H1 (cell line): ENCODE data around the gene CHTF18.

Experiments
- CTCF ChIP-seq, 3 experiments: IDR thresholded peaks; 1 replicate in 2 of 3; 2 replicates in 1 of 3; pipeline versions ENCODE4 v1.5.1 to v1.6.1; 2011; ENCODE audit warnings: low read length in 3 of 3, mild to moderate bottlenecking in 3 of 3, inconsistent platforms in 2 of 3, low read depth in 1 of 3, moderate library complexity in 1 of 3; ENCODE audit not compliant: insufficient read depth in 1 of 3; ENCODE audit errors: control extremely low read depth in 1 of 3
- HDAC6 ChIP-seq: IDR thresholded peaks from one replicate; pipeline ENCODE4 v1.7.1; 2012; ENCODE audit warnings: low read depth, mild to moderate bottlenecking, inconsistent platforms, low read length, moderate library complexity
- ZNF274 ChIP-seq: IDR thresholded peaks from 2 replicates; pipeline ENCODE4 v1.7.0; 2012; ENCODE audit warnings: low read length, borderline replicate concordance; ENCODE audit errors: extremely low read depth

- TF ChIP-seq CTCF (IDR thresholded peaks at IDR 0.05; ENCODE audit: control extremely low read depth in 1 of 3, insufficient read depth in 1 of 3, low read depth in 1 of 3, low read length in 3 of 3) (no peak), ZNF274 (no peak), HDAC6 (no peak)
Measured at GRCh38 chr16:754656-755055, 33.8 kb upstream of the CHTF18 start.
